NAMALWA (cell line): ENCODE results near the gene SIX5.

ENCODE experiments used
- DNase-seq: peaks from one replicate; pipeline ENCODE4 v3.0.0-alpha.2; 2015; ENCODE audit warnings: low spot score

Gene SIX5

DNA sequence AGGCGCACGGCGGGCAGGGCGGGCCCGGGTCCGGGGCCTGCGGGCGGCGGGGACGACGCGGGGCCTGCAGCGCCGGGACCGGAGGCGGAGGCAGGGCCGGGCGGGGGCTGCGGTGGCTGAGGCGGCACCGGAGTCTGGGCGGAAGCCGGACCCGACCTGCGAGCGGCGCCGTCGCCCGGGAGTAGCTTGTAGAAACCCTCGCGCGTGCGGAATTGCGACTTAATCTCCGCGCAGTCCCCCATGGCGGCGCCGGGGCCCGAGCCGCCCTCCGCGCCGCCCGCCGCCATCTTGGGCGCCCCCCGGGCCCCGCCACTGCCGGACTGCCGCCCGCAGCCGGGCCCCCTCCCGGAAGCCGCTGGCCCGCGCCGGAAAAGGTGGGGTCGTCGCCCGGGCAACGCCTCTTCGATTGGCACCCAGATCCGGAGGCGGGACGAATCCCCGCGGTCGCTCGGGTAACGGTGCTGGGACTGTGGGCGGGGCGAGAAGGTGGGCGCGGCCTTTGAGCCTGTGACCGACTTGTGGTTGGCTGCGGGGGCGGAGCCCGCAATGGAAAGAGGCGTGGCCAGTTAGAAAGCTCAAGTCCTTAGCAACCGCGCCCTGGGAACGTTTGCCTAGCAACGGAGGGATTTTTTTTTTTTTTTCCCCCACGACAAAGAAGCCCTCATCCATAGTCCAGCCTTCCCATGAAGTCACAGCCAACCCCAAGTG is 23.6 kb upstream of the SIX5 start, which contains the start of gene DMWD:
TSS of gene DMWD (minus strand) at position 376 of the 708 bp plus-strand sequence. CDS start at position 287, 89 bp downstream.
- DNase-seq: peak; percentile 98

DNA sequence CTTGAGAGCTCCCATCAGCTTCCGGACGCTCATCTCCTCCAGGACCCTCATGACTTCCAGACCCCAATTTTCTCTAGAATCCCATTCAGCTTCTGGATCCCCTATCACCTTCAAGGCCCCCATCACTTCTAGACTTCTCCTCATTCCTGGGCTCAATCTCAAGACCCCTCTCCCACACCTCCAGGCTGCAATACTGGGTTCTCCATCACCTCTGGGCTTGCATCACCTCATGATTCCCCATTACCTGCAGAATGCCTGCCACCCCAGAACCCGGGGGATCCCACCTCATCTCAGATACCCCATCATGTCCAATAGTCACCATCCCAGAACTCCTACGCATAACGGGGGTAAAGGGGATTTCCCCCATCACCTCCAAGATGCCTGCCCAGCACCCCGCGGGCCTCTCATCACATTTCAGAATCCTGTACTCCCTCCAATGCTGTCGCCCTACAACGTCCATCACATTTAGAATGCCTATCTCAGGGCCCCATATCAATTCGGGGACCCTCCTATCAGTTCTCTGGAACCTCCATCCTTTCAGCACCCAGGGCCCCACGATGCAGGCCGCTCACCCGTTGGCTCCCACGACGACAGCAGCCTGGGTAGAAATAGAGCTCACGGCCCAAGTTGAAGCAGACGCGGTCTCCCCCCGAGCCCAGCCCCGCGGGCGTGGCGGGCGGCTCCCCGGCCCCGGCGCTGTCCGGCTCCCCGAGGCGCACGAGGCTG is 22.9 kb upstream of the SIX5 start:
- peak; percentile 36 for DNase-seq

DNA sequence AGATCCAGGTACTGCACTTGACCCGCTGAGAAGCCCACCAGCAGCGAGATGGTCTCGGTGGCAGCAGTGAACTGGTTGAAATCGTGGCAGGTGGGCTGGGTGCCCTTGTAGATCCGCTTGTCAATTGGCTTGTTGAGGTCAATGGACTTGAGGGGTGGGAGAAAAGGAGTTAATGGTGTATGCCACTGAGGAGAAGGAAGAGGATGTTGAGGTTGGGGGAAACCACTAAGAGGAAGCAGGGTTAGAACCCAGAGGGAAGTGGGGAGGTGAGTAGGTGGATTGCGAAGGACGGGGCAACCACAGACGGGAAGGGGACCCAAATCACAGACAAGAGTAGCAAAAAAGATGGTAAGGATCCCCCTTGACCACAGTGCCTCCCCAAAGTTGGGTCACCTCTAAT is 21.9 kb upstream of the SIX5 start:
- DNase-seq: no peak

DNA sequence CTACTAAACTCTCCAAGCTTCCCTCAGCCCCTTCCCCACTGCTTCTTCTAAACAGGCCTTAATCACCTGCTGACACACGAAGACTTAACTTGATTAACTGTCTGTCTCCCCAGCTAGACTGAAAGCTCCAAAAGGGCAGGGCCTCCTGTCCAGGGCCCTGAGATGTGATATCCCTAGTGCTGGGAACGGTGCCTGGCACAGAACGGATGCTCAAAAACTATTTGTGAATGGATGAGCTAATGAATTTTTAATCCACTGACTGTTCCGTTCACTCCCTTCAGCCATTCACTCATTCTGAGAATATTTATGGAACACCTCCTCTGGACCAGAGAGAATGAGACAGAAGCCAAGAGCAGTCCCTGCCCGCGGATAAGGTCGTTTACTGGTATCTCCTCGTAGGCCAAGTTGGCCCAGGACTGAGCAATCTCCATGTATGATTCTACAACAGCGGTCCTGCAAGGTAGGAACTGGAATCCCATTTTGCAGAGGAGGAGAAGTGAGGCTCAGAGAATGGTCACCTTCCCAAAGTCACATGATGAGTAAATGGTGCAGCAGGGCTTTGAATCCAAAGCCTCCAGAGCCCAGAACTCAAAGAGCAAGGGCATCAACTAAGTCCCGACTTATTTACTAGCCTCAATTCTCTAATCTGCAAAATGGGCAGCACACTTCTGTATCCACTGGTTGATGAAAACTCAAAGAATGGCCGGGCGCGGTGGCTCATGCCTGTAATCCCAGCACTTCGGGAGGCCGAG is 20.2 kb upstream of the SIX5 start:
- DNase-seq: no peak

DNA sequence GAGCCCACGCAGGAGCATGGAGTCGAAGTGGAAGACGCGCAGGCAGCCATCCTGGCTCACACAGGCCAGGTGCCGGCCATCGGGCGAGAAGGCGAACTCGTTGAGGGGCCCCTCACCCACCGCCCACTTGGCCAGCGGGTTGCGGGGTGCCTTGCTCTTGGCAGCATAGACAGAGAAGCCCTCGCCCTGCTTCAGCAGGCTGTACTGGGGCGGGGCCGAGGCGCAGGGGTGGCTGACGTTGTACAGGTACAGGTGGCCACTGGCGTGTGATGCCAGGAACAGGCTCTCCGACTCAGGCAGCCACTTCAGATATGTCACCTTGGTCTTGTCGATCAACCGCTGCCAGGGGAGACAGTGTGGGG is 17.5 kb upstream of the SIX5 start:
- DNase-seq: no peak

DNA sequence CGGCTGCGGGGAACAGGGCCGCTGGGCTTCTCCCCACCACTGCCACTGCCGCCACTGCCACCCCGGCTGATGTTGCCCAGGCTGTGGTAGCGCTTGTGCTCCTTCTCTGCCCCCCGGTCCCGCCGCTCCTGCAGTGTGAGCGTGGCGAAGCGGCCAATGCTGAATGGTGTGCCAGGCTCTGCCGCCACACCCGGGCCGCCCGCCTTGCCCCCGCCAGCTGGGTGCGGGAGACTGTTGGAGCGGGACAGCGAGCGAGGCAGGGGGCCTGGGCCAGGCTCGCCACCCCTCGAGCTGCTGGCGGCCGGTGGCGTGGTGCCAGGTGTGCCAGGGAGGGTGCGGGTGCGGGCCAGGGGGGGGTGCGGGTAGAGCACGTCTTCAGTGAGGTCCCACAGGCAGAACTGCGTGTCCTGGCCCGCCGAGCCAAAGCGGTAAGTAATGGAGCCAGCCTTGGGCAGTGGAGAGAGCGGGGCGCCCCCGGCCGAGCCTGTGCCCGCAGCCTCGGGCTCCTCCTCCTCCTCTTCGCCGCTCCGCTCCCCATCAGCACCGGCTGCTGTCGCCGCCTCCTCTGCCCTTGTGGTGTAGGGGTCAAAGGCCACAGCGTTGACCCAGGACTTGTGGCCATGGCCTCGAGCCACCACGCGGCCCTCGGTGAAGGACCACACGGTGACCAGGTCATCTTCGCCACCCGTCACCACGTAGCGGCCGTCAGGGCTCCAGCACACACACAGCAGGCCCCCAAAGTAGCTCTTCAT is 16.9 kb upstream of the SIX5 start:
- no peak for DNase-seq

DNA sequence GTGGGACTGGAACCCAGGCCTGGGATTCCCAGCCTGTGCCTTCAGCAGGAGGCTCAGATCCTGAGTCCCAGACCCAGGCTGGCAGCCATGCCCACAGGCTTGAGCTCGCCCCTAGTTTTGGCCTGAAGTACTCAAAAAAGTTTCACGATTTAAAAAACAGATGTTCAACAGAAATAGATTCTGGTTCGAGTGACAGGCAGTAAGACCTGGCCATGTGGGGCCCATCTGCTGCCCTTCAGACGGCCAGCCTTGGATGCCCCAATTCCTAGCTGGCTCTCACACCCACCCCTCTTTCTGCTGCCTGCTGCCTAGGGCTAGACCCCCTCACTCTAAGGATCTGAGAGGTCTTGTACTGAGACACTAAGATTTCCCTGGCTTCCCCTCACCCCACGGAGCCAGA is 16.0 kb upstream of the SIX5 start:
- DNase-seq: no peak

DNA sequence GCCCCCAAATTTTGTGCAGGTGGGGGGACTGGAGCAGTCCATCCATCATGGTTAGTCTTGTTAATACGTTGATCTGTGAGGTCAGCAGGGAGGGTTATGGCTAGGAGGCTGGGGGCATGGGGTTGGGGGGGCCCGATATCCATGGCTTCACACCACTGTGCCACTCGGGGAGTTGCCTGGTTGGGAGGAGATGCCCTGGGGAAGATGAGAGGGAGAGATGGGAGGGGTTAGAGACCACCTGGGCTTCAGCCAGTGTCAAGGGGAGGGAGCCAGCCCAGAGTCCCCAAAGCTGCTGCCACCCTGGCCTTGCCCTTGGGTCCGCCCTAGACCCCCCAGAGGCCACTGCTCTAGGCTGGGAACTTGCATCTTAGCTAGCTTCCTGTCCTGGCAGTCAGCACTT is 15.0 kb upstream of the SIX5 start:
- no peak for DNase-seq

DNA sequence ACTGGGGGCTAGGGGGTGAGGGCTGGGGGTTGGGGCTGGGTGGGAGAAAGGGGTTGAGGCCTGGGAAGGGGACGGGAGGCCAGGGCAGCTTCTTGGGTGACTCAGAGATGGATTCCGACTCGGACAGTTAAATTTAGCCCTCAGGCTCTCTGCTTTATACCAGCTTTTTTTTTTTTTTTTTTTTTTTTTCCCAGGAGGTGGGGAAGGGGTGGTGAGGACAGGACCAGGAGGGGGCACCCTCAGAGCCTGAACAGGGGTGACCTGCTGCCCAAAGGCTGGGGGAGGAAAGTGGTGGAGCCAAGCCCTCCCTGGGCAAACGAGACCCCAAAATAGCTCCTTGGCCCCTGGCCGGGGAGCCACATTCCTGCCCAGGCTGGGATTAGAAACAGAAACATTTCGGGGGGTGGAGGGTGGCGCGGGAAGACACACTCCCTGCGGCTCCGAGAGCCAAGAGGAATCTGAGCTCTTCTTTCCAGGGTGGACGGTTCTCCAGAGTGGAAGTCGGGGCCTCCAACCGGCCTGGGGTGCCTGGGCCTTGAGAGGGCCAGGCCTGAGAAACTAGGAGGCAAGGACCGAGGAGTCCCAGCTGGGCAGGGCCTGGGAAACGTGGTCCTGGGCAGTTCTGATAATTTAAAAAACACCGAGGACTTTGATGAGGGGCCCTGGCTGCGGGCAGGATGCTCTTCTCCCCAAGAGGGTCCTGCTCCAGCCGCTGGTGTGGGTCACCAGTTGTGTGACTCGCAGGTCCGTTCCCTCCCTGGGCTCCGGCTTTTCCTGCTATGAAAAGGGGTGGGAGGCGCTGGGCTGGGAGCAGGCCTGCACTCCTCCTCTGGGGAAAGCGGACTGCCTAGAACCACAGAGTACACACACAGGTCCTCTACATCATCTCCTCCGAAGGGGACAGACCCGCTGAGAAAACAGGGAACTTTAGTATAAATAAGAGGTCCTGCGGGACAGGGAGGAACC is 14.1 kb upstream of the SIX5 start:
- DNase-seq: no peak

DNA sequence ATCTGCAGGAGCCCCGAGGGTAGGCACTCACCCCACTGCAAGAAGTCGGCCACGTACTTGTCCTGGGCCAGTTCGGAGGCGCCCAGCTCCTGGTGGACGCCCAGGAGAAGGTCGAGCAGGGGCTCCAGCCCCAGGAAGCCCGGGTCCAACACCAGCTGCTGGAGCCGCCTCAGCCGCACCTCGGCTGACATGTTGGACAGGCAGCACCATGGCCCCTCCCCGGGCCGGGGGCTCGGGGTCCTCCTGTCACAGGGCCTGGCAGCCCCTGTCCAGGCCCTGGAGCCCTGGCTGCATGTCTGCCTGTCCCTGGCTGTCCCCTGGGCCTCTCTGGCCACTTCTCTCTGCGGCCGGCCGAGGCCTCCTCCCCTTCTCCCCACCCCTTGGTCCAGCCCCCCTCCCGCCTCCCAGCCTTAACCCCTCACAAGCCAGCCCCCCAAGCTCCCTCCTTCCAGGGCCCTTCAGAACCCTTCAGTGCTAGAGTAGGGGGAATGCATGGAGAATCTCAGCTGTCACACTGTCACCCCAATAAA is 13.2 kb upstream of the SIX5 start, which contains the start of gene DMPK:
TSS of gene DMPK (minus strand) at position 329 of the 530 bp plus-strand sequence. CDS start at position 191, 138 bp downstream.
- DNase-seq: no peak

DNA sequence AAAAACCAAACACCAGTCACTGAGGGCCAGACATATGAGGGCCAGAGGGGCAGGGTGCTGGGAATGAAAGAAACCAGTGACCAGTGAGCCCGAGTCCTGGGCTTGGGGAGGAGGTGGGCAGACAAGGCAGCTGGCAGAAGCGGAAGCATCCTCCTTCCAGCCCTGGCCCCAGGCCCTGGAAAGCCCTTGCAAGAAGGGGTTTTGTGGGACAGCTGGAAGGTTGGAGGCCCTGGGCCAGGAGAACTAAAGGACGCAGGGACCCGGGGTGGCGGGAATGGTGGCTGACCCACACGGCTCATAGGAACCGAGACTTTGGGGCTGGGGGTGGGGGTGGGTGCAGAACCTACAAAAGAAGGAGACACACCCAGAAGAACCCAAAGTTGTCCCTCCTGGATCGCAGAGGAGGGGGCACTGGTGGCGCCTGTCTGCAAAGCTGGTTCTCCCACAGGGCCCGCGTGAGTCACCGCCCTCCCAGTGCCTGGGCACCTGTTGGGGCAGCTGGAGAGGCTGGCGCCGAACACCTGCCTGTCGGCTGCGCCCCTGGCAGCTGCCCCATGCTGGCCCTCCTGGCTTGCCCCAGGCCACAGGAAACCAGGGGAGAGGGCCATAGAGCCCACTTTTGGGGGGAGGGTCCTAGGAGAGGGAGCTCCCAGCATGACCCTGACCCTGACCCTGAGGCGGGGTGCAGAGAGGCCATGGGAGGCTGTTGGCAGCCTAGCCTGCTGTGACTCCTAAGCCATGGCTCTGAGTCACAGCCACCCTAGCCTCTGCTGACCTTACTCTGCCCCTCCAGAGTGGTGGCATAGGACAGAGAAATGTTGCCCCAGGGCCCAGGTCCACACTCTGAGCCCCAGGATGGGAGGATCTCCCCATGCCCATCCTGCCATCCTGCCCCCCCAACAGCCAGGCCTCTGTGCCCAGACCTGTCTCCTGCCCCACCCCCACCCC is 12.4 kb upstream of the SIX5 start:
- peak; percentile 33 for DNase-seq

DNA sequence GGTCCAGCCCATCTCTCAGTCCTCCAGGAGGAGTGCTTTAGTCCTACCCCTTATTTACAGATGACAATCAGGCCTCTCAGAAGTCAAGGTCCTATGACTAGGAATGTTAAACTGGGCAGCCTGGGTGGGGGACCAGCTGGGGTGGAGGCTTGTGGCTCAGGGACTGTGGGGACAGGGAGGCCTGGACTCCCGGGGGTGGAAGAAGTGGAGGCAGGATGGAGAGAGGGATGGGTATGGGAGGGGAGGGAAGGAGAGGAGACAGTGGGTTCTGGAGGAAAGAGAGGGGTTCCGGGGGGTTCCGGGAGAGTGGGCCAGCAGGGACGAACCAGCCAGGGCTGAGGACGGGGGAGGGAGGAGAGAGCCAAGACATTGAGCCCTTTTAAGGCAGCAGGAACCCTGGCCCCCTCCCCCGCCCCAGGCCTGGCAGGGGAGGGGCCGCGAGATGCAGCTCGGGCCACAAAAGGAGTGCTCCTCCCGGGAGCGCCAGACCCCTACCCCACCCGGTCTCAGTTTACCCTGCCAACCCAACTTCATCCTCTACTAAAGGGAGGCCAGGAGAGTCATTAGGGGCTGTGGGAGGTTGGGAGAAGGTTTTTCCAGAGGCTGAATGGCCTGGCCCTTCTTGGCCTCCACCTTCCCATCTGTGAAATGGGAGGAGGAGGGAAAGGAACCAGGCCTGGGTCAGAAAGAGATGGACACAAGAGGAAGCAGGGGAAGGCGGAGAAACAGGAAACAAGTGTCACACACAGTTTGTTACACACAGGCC is 11.6 kb upstream of the SIX5 start:
- DNase-seq: no peak

DNA sequence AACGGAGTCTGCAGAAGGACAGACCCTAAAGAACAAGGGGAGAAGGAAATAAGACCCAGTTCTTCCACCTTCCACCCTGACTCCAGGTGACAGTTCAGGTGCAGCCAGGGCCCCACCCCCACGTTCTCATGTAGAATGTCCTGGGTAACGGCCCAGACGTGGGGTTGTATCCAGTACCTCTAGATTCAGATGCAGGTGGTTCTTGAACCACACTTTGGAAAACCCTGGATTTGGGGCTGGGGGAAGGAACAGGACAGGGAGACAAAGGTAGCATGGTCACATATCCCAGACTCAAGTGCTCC is 11.0 kb upstream of the SIX5 start:
- DNase-seq: no peak

DNA sequence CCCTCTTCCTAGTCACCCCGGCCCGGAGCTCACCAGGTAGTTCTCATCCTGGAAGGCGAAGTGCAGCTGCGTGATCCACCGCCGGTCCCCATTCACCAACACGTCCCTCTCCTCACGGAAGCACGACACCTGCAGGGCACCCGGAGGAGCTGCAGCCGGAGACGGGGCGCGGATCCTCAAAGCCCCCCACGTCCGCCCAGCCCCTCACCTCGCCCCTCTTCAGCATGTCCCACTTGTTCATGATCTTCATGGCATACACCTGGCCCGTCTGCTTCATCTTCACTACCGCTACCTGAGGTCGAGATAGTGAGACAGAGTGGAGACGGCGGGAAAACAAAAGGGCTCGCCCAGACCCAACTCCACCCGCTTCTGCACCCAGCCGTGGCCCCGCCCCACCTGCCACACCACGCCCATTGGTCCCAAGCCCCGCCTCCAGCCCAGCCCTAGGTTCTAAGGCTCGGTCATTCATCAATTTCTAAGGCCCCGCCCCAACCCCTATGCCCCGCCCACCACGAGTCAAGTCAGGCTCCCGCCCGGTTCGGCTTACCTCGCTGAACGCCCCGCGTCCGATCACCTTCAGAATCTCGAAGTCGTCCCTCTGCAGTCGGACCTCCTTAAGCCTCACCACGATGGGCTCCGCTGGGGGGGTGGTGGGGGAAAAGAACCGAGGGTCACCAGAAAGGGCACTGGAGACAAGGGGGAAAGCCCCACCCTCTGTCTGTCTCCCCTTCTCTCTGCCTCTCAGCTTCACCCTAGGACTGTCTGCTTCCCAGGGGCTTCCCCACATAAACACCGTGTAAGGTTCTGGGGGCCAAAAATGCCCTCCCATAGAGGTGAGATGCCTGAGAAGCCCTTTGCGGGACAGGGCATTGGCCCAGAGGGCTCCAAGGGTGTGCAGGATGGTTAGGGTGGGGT is 10.4 kb upstream of the SIX5 start:
- peak; percentile 92 for DNase-seq

DNA sequence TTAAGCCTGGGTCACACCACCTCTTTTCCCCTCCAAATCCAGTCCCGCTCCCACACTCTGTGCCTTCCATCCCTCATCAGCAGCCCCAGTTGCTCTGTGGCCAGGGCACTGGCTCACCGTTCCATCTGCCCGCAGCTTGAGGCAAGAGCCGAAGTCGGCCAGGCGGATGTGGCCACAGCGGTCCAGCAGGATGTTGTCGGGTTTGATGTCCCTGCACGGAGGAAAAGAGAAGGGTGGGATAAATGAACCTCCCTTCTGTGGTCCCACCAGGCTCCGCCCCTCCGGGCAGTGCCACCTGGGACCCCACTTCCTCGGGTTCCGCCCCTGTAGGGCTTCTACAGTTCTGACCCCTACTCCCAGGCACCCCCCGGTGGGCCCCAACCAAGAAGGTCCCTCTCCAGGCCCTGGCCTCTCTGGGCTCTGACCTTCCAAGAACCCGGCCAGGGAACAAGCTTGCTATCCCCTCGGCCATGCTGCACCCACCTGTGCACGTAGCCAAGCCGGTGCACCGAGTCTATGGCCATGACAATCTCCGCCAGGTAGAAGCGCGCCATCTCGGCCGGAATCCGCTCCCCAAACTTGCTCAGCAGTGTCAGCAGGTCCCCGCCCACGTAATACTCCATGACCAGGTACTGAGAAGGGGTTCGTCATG is 9.1 kb upstream of the SIX5 start:
- DNase-seq: no peak

DNA sequence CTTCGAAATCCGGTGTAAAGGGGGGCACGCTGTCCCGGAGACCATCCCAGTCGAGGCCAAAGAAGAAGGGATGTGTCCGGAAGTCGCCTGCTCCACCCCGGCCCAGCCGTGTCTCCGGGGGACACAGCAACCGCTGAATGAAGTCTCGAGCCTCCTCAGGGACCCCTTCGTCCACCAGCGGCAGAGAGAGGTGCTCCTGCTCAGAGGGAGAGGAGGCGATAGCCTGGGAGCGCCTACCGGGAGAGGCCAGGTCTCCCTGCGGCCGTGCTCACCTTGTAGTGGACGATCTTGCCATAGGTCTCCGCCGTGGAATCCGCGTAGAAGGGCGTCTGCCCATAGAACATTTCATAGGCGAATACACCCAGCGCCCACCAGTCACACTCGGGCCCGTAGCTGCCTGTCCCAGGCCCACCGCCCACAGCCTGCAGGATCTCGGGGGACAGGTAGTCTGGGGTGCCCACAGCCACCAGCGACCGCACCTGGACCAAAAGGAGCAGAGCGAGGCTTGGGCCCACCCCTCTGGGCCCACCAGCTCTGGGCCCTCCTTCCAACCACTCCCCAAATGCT is 8.4 kb upstream of the SIX5 start:
- no peak for DNase-seq

DNA sequence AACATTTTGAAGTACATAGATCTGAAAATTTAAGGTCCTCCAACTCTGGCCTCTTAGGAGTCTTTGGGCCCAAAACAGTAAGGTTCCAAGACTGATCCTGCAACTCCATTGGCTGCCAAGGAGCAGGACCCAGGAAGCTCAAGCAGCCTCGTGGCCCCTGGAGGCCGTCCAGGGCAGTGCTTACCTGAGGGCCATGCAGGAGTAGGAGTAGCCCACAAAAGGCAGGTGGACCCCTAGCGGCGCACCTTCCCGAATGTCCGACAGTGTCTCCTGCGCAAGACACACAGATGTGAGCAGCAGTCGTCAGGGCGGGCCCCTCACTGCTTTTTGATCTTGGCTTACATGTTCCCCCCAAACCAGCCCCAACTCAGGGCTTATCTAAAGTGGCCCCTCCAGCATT is 5.7 kb upstream of the SIX5 start:
- DNase-seq: no peak
